Measurements from ENCODE around the gene CTAG1A. TPM values are rescaled to one million over a fixed set of nuclear protein-coding genes. Genes with fewer than 3 reads are reported as not detected.
"Not testable (repeated sequence)": the region's sequence is repeated elsewhere in the genome, so short reads cannot be mapped to it uniquely, and the experiment has no call there.

The CTAG1A gene
- total RNA-seq, 1 experiment from 2014 or later, result not detected

GRCh38 chrX:154558060-154558690 lies 26.8 kb upstream of the CTAG1A start:
- H3K4me1 ChIP-seq (ENCODE audit: insufficient read depth, low read length); H2AFZ ChIP-seq (ENCODE audit: low read length); H2BK12ac ChIP-seq (ENCODE audit: insufficient read length, low read depth, low read length); H4K8ac ChIP-seq (replicated peaks; ENCODE audit: insufficient read length, low read depth, low read length); H2BK120ac ChIP-seq (ENCODE audit: low read depth, low read length, poor library complexity, severe bottlenecking); H2BK5ac ChIP-seq (ENCODE audit: insufficient read length, low read length); H3K79me2 ChIP-seq (ENCODE audit: insufficient read depth, low read length); H3K27ac ChIP-seq (ENCODE audit: insufficient read length, low read depth, low read length); H3K18ac ChIP-seq (ENCODE audit: insufficient read length, low read depth, low read length); H3K9me3 ChIP-seq (ENCODE audit: control insufficient read depth, low read depth, low read length); H3K9ac ChIP-seq (ENCODE audit: extremely low read depth, insufficient read length, low read length); H3K79me1 ChIP-seq (ENCODE audit: insufficient read depth, low read depth, low read length, poor library complexity, severe bottlenecking); H3K4me3 Mint-ChIP-seq; H2AK5ac ChIP-seq (ENCODE audit: insufficient read length, low read length); H4K5ac ChIP-seq (ENCODE audit: insufficient read length, low read depth, low read length); H2BK20ac ChIP-seq (ENCODE audit: low read depth, low read length, poor library complexity, severe bottlenecking); H3K4me2 ChIP-seq (ENCODE audit: insufficient read depth, insufficient read length, low read length); H3K4me1 Mint-ChIP-seq; H3K14ac ChIP-seq (ENCODE audit: insufficient read depth, low read length); H3K23me2 ChIP-seq (ENCODE audit: insufficient read length, low read depth, low read length, poor library complexity, severe bottlenecking); H4K20me1 ChIP-seq (ENCODE audit: control insufficient read depth, insufficient read depth, insufficient read length); H3K27me3 ChIP-seq (ENCODE audit: insufficient read depth, low read length); H3K27me3 Mint-ChIP-seq (ENCODE audit: low read depth); H3K56ac ChIP-seq (ENCODE audit: insufficient read length, low read depth, low read length); H2BK15ac ChIP-seq (ENCODE audit: low read depth, low read length); H3T11ph ChIP-seq (ENCODE audit: low read length); H3K4ac ChIP-seq (ENCODE audit: low read depth, low read length); H4K91ac ChIP-seq (ENCODE audit: insufficient read length, low read depth, low read length); H3K23ac ChIP-seq (ENCODE audit: insufficient read length, low read depth, low read length); DNase-seq; H3K27ac Mint-ChIP-seq: not testable (repeated sequence)
- no CpG with 5 or more reads among the region's 24 CpGs for WGBS (ENCODE audit: extremely low coverage, insufficient read length, low lambda C conversion rate)
- H3K36me3 Mint-ChIP-seq (ENCODE audit: insufficient read depth in 1 of 3, low read depth in 3 of 3), result peaks cover 11 to 20% (median 12%) of the 10 kb centered on the region in 3 experiments
- H3K9me3 Mint-ChIP-seq, result peaks cover 21 to 25% of the 10 kb centered on the region in 2 experiments

- H3K4me1 Mint-ChIP-seq; H3K4me1 ChIP-seq (ENCODE audit: insufficient read depth, low read length); H4K5ac ChIP-seq (ENCODE audit: insufficient read length, low read depth, low read length); H3K56ac ChIP-seq (ENCODE audit: insufficient read length, low read depth, low read length); H3K4ac ChIP-seq (ENCODE audit: low read depth, low read length); H4K91ac ChIP-seq (ENCODE audit: insufficient read length, low read depth, low read length); H3K23ac ChIP-seq (ENCODE audit: insufficient read length, low read depth, low read length); H3K9ac ChIP-seq (ENCODE audit: extremely low read depth, insufficient read length, low read length); H3K23me2 ChIP-seq (ENCODE audit: insufficient read length, low read depth, low read length, poor library complexity, severe bottlenecking); DNase-seq; H3K4me3 Mint-ChIP-seq; H2BK120ac ChIP-seq (ENCODE audit: low read depth, low read length, poor library complexity, severe bottlenecking); H3K79me1 ChIP-seq (ENCODE audit: insufficient read depth, low read depth, low read length, poor library complexity, severe bottlenecking); H3K14ac ChIP-seq (ENCODE audit: insufficient read depth, low read length); H3K79me2 ChIP-seq (ENCODE audit: insufficient read depth, low read length); H2AFZ ChIP-seq (ENCODE audit: low read length); H4K20me1 ChIP-seq (ENCODE audit: control insufficient read depth, insufficient read depth, insufficient read length); H2BK12ac ChIP-seq (ENCODE audit: insufficient read length, low read depth, low read length); H2BK5ac ChIP-seq (ENCODE audit: insufficient read length, low read length); H3K27ac Mint-ChIP-seq; H2AK5ac ChIP-seq (ENCODE audit: insufficient read length, low read length); H3K18ac ChIP-seq (ENCODE audit: insufficient read length, low read depth, low read length); H3K27me3 Mint-ChIP-seq (ENCODE audit: low read depth); H2BK20ac ChIP-seq (ENCODE audit: low read depth, low read length, poor library complexity, severe bottlenecking); H4K8ac ChIP-seq (replicated peaks; ENCODE audit: insufficient read length, low read depth, low read length); H3K27ac ChIP-seq (ENCODE audit: insufficient read length, low read depth, low read length); H3K27me3 ChIP-seq (ENCODE audit: insufficient read depth, low read length); H3K9me3 ChIP-seq (ENCODE audit: control insufficient read depth, low read depth, low read length); H3T11ph ChIP-seq (ENCODE audit: low read length); H2BK15ac ChIP-seq (ENCODE audit: low read depth, low read length); H3K4me2 ChIP-seq (ENCODE audit: insufficient read depth, insufficient read length, low read length): not testable (repeated sequence)
- WGBS (ENCODE audit: extremely low coverage, insufficient read length, low lambda C conversion rate), result no CpG with 5 or more reads among the region's 21 CpGs
- peaks cover 17% of the 10 kb centered on the region in 2 experiments for H3K9me3 Mint-ChIP-seq
- peaks cover 9 to 17% (median 10%) of the 10 kb centered on the region in 3 experiments for H3K36me3 Mint-ChIP-seq (ENCODE audit: insufficient read depth in 1 of 3, low read depth in 3 of 3)
Observed at GRCh38 chrX:154558896-154559295, 26.0 kb upstream of the CTAG1A start.
